GM12874 (cell line): Measurements from ENCODE around the gene P2RY13.

Source experiments
- TF ChIP-seq, protein P1 (sequence below): IDR thresholded peaks from 2 replicates; pipeline ENCODE4 v1.5.1; 2011; ENCODE audit warnings: low read depth, mild to moderate bottlenecking, control low read depth, low read length, moderate library complexity; ENCODE audit not compliant: insufficient read depth

The P2RY13 gene

GRCh38 chr3:151314593-151314992 lies 14.8 kb downstream of the P2RY13 start:
- TF ChIP-seq, protein P1, sequence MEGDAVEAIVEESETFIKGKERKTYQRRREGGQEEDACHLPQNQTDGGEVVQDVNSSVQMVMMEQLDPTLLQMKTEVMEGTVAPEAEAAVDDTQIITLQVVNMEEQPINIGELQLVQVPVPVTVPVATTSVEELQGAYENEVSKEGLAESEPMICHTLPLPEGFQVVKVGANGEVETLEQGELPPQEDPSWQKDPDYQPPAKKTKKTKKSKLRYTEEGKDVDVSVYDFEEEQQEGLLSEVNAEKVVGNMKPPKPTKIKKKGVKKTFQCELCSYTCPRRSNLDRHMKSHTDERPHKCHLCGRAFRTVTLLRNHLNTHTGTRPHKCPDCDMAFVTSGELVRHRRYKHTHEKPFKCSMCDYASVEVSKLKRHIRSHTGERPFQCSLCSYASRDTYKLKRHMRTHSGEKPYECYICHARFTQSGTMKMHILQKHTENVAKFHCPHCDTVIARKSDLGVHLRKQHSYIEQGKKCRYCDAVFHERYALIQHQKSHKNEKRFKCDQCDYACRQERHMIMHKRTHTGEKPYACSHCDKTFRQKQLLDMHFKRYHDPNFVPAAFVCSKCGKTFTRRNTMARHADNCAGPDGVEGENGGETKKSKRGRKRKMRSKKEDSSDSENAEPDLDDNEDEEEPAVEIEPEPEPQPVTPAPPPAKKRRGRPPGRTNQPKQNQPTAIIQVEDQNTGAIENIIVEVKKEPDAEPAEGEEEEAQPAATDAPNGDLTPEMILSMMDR: no peak

GRCh38 chr3:151314137-151314536 lies 15.2 kb downstream of the P2RY13 start:
- TF ChIP-seq, protein P1: no peak

- TF ChIP-seq, protein P1: no peak
Measured at GRCh38 chr3:151312972-151313371, 16.4 kb downstream of the P2RY13 start.

- TF ChIP-seq, protein P1: no peak
Measured at GRCh38 chr3:151309566-151309965, 19.8 kb downstream of the P2RY13 start.

DNA sequence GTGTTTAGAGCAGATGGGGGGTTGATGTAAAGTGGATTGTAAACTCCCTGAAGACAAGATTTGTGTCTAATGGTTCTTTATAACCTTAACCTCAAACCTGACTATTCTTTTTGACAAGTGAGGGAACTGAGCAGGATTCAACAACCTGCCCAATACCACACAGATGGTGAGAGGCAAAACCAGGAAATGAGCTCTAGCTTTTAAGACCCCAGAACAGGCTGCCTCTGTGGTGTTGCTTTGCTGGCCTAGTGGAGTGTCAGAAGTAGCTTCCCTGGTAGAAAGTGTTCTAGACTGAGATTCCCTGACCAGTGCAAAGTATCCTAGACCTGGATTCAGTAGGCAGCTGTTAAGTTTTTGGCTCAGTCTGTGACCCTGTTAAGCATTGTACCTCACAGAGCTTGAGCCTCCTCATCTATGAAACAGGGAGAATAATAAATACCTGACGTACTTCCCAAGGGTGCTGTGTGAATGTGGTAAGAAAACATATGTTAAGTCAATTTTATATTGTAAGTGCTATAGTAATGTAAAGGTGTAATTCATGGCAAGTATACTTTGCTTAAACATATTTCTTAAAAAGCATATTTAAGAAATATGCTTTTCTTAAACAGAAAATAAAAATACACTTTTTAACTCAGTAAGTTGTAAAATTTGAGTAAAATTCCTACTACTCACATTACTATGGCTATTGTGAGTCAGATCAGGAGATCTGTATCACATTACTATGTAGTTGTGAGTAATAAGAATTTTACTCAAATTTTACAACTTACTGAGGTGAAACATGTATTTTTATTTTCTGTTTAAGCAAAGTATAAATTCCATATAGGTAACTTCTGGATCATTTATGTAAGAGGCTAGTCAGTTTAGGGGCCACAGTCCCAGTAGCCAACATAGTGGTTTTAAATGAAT lies 21.5 kb downstream of the P2RY13 start:
- TF ChIP-seq, protein P1: no peak

GRCh38 chr3:151307131-151307530 lies 22.2 kb downstream of the P2RY13 start:
- TF ChIP-seq, protein P1: no peak

DNA sequence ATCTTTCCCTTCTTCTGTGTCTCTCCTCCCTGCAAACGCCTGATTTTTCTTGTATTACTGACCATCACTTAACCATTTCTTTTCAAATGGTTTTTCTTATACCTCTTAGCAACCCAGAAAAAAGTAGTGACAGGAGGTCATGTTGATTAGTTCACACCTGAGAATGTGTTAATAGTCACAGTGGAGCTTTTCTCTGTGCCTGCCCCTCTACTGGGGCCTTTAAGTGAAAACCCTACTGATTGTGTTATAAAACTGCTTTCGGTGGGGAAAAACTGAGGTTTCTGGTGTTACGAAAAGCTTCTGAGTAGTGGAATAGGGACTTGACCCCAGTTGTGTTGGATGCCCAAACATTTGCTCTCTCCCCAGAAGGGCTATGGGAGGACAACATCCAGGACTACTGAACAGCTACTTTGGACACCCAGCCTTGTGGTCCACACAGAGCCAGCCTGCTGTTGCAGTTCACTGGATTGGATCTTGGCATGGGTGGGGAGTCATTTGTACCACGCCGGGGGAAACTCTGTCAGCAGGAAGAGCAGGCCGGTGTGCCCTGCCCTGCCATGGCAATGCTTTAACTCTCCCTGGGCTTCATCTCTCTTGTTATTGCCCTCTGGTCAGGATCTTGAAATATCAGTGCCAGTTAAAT lies 23.1 kb downstream of the P2RY13 start:
- TF ChIP-seq, protein P1: no peak
